ENCODE results near the gene OR51B4.

Gene OR51B4

GRCh38 chr11:5307256-5308019 is 5.7 kb upstream of the OR51B4 start:
- H3K4me2 ChIP-seq (ENCODE audit: low read depth, low read length, poor library complexity, severe bottlenecking), result no peak overlapping the region
- no peak for TF ChIP-seq EZH2phosphoT487 (IDR thresholded peaks at IDR 0.05; ENCODE audit: borderline replicate concordance)
- no peak for TF ChIP-seq CTCF (conservative IDR thresholded peaks at IDR 0.05; ENCODE audit: low read length)
- H3K79me2 ChIP-seq (ENCODE audit: insufficient read depth, low read length), result no peaks in the 10 kb centered on the region
- no peaks in the 10 kb centered on the region for H3K4me1 ChIP-seq (ENCODE audit: insufficient read depth, low read length, poor library complexity, severe bottlenecking)
- no peaks in the 10 kb centered on the region for H3K27me3 ChIP-seq (ENCODE audit: insufficient read depth, low read length, poor library complexity, severe bottlenecking)
- H3K9me3 ChIP-seq (ENCODE audit: insufficient read depth, low read depth, low read length), result no peaks in the 10 kb centered on the region
- no peak overlapping the region for H3K9ac ChIP-seq (ENCODE audit: low read depth, low read length, poor library complexity, severe bottlenecking)
- H3K9me2 ChIP-seq (replicated peaks; ENCODE audit: low read depth, low read length), result no peaks in the 10 kb centered on the region
- no peak overlapping the region for H2AFZ ChIP-seq (ENCODE audit: low read length)
- no peak overlapping the region for H3K4me3 ChIP-seq (ENCODE audit: low read length, poor library complexity, severe bottlenecking)
- H3K36me3 ChIP-seq (ENCODE audit: insufficient read depth, low read length), result no peaks in the 10 kb centered on the region
- no peaks in the 10 kb centered on the region for H3F3A ChIP-seq (ENCODE audit: low read depth)
- H4K20me1 ChIP-seq (ENCODE audit: insufficient read depth, low read length, poor library complexity, severe bottlenecking), result no peaks in the 10 kb centered on the region

GRCh38 chr11:5304046-5304445 is 2.3 kb upstream of the OR51B4 start:
- Histone ChIP-seq H3K4me1 (ENCODE audit: insufficient read depth, low read length, poor library complexity, severe bottlenecking) (no peaks in the 10 kb centered on the region), H3F3A (ENCODE audit: low read depth) (no peaks in the 10 kb centered on the region), H3K36me3 (ENCODE audit: insufficient read depth, low read length) (no peaks in the 10 kb centered on the region), H3K9me3 (ENCODE audit: insufficient read depth, low read depth, low read length) (no peaks in the 10 kb centered on the region), H3K9me2 (replicated peaks; ENCODE audit: low read depth, low read length) (no peaks in the 10 kb centered on the region), H4K20me1 (ENCODE audit: insufficient read depth, low read length, poor library complexity, severe bottlenecking) (no peaks in the 10 kb centered on the region), H3K4me2 (ENCODE audit: low read depth, low read length, poor library complexity, severe bottlenecking) (no peak overlapping the region), H3K27me3 (ENCODE audit: insufficient read depth, low read length, poor library complexity, severe bottlenecking) (no peaks in the 10 kb centered on the region), H3K4me3 (ENCODE audit: low read length, poor library complexity, severe bottlenecking) (no peak overlapping the region), H3K9ac (ENCODE audit: low read depth, low read length, poor library complexity, severe bottlenecking) (no peak overlapping the region), H3K79me2 (ENCODE audit: insufficient read depth, low read length) (no peaks in the 10 kb centered on the region), H2AFZ (ENCODE audit: low read length) (no peak overlapping the region)
- no peak for TF ChIP-seq CTCF (conservative IDR thresholded peaks at IDR 0.05; ENCODE audit: low read length)
- no peak for TF ChIP-seq EZH2phosphoT487 (IDR thresholded peaks at IDR 0.05; ENCODE audit: borderline replicate concordance)

- H3K9me3 ChIP-seq (ENCODE audit: insufficient read depth, low read depth, low read length), result no peaks in the 10 kb centered on the region
- no peak overlapping the region for H3K4me2 ChIP-seq (ENCODE audit: low read depth, low read length, poor library complexity, severe bottlenecking)
- H3K4me3 ChIP-seq (ENCODE audit: low read length, poor library complexity, severe bottlenecking), result no peak overlapping the region
- no peaks in the 10 kb centered on the region for H3K4me1 ChIP-seq (ENCODE audit: insufficient read depth, low read length, poor library complexity, severe bottlenecking)
- TF ChIP-seq EZH2phosphoT487 (IDR thresholded peaks at IDR 0.05; ENCODE audit: borderline replicate concordance) (no peak), CTCF (conservative IDR thresholded peaks at IDR 0.05; ENCODE audit: low read length) (no peak)
- H3K79me2 ChIP-seq (ENCODE audit: insufficient read depth, low read length), result no peaks in the 10 kb centered on the region
- no peak overlapping the region for H2AFZ ChIP-seq (ENCODE audit: low read length)
- no peaks in the 10 kb centered on the region for H3F3A ChIP-seq (ENCODE audit: low read depth)
- no peaks in the 10 kb centered on the region for H3K27me3 ChIP-seq (ENCODE audit: insufficient read depth, low read length, poor library complexity, severe bottlenecking)
- no peaks in the 10 kb centered on the region for H4K20me1 ChIP-seq (ENCODE audit: insufficient read depth, low read length, poor library complexity, severe bottlenecking)
- no peak overlapping the region for H3K9ac ChIP-seq (ENCODE audit: low read depth, low read length, poor library complexity, severe bottlenecking)
- no peaks in the 10 kb centered on the region for H3K9me2 ChIP-seq (replicated peaks; ENCODE audit: low read depth, low read length)
- H3K36me3 ChIP-seq (ENCODE audit: insufficient read depth, low read length), result no peaks in the 10 kb centered on the region
Measured at GRCh38 chr11:5303626-5304025, 1.9 kb upstream of the OR51B4 start.
